SK-N-MC (cell line): ENCODE results near the gene BATF3.
"Not testable (repeated sequence)": the region's sequence is repeated elsewhere in the genome, so short reads cannot be mapped to it uniquely, and the experiment has no call there.

Experiments used
- DNase-seq: peaks from one replicate; pipeline ENCODE4 v3.0.0-alpha.2; 2011; ENCODE audit warnings: low read depth, low spot score
- H3K27ac ChIP-seq: fragments of 200-600 bp; sonication (generic); 2 replicates; pipeline ENCODE4 v1.5.1; 2016; ENCODE audit warnings: mixed run types
- H3K36me3 ChIP-seq: fragments of 200-600 bp; sonication (generic); 2 replicates; pipeline ENCODE4 v1.6.1; 2017; ENCODE audit warnings: antibody characterized with exemption, low read length, mixed read lengths; ENCODE audit not compliant: insufficient read depth
- H3K4me3 ChIP-seq: fragments of 200-600 bp; sonication (generic); 2 replicates; pipeline ENCODE4 v1.5.1; 2016
- H3K9ac ChIP-seq: fragments of 200-600 bp; sonication (generic); 2 replicates; pipeline ENCODE4 v1.8.0; 2017; ENCODE audit warnings: mixed run types, mixed read lengths; ENCODE audit not compliant: insufficient read length
- H3K9me3 ChIP-seq: fragments of 200-600 bp; sonication (generic); 2 replicates; pipeline ENCODE4 v1.6.1; 2017; ENCODE audit warnings: low read depth, mild to moderate bottlenecking, antibody characterized with exemption, low read length, moderate library complexity, mixed read lengths
- EZH2 ChIP-seq: fragments of 200-600 bp; sonication (generic); IDR thresholded peaks from one replicate; pipeline ENCODE4 v1.6.1; 2017; ENCODE audit warnings: antibody characterized with exemption
- FOXP2 ChIP-seq: optimal IDR thresholded peaks from 2 replicates; pipeline ENCODE3; 2011; ENCODE audit warnings: mild to moderate bottlenecking, moderate library complexity; ENCODE audit not compliant: insufficient read depth; ENCODE audit errors: extremely low read length, control extremely low read depth
- POLR2AphosphoS5 ChIP-seq: IDR thresholded peaks from 2 replicates; pipeline ENCODE4 v1.6.1; 2012; ENCODE audit warnings: mild to moderate bottlenecking, low read depth, low read length, borderline replicate concordance

The BATF3 gene

DNA sequence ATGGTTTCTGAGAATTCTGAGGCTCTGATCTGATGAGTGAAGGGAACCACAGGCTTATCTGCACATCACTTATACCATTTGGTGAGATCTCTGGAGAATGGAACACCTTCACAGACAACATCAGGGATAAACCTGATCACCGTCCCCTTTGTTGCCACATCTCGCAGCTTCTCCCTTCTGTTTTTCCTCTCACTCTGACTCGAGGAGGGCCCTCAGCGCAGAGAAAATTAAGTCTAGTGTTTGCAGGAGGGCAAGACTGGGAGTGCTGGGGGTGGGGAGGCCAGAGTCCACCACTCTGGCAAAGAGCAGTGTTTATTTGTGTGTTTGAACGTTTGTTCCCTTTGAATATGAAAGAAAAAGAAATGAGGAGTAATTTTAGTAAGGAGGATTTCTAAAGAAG, 29.0 kb upstream of the BATF3 start:
- DNase-seq = no peak
- Histone ChIP-seq H3K9ac (no peak overlapping the region), H3K27ac (no peak overlapping the region), H3K36me3 (no peaks in the 10 kb centered on the region), H3K4me3 (no peak overlapping the region), H3K9me3 (no peaks in the 10 kb centered on the region)
- TF ChIP-seq EZH2 (no peak), POLR2AphosphoS5 (no peak), FOXP2 (no peak)

GRCh38 chr1:212727386-212728181, 27.9 kb upstream of the BATF3 start:
- H3K36me3 ChIP-seq = no peaks in the 10 kb centered on the region
- H3K9ac ChIP-seq = no peak overlapping the region
- H3K4me3 ChIP-seq = no peak overlapping the region
- H3K9me3 ChIP-seq = no peaks in the 10 kb centered on the region
- no peak overlapping the region for H3K27ac ChIP-seq
- no peak for DNase-seq
- no peak for TF ChIP-seq POLR2AphosphoS5
- TF ChIP-seq EZH2 = no peak
- TF ChIP-seq FOXP2 = no peak

DNA sequence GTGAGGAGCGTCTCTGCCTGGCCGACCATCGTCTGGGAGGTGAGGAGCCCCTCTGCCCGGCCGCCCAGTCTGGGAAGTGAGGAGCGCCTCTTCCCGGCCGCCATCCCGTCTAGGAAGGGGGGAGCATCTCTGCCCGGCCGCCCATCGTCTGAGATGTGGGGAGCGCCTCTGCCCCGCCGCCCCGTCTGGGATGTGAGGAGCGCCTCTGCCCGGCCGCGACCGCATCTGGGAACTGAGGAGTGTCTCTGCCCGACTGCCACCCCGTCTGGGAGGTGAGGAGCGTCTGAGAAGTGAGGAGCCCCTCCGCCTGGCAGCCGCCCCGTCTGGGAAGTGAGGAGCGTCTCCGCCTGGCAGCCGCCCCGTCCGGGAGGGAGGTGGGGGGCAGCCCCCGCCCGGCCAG, 25.0 kb upstream of the BATF3 start:
- H3K9ac ChIP-seq, H3K4me3 ChIP-seq, H3K27ac ChIP-seq, DNase-seq, H3K36me3 ChIP-seq, H3K9me3 ChIP-seq: not testable (repeated sequence)

DNA sequence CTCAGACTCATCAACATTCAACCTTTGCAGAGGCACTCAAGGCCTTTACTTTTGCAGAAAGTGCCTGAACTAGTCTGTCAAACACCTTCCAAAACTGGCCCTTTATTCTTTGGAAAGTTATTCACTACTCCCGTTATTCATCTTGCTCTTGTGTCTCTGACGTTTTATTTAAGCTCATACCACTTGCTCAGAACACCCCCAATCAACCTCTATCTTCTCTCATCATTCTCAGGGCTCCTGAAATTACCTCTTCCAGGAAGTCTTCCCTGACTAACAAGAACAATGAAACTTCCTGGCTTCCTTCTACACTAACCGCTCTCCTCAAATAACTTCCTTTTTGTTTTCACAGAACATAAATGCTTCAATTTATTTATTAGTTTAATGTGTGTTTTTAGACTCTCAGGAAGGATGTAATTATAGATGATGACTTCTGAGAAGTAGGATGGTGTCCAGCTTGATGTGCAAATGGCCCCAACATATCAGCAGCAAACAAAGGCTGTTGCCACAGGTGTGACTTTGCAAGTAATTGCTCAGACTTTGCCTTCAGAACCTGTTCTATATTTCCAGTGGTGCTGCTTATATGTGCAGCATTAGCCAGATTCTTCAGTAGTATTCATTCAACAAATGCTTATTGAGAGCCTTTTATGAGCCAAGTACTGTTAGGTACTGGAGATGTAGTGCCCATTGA, 22.8 kb upstream of the BATF3 start:
- no peaks in the 10 kb centered on the region for H3K36me3 ChIP-seq
- H3K27ac ChIP-seq = no peak overlapping the region
- TF ChIP-seq EZH2 (no peak), POLR2AphosphoS5 (no peak), FOXP2 (no peak)
- H3K9ac ChIP-seq = no peak overlapping the region
- no peak for DNase-seq
- no peak overlapping the region for H3K4me3 ChIP-seq
- no peaks in the 10 kb centered on the region for H3K9me3 ChIP-seq

- H3K27ac ChIP-seq = no peak overlapping the region
- no peak for DNase-seq
- no peak overlapping the region for H3K9ac ChIP-seq
- H3K36me3 ChIP-seq = no peaks in the 10 kb centered on the region
- H3K9me3 ChIP-seq = no peaks in the 10 kb centered on the region
- no peak for TF ChIP-seq POLR2AphosphoS5
- TF ChIP-seq EZH2 = no peak
- no peak for TF ChIP-seq FOXP2
- H3K4me3 ChIP-seq = no peak overlapping the region
These were observed 22.0 kb upstream of the BATF3 start for GRCh38 chr1:212721388-212722247.

DNA sequence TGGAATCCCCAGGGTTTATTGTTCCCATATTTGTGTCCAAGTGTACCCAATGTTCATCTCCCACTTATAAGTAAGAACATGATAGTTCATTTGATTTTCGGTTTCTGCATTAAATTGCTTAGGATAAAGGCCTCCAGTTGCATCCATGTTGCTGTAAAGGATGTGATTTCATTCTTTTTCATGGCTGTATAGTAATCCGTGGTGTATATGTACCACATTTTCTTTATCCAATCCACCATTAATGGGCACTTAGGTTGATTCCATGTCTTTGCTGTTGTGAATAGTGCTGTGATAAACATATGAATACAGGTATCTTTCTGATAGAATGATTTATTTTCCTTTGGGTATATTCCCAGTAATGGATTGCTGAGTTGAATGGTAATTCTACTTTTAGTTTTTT, 20.0 kb upstream of the BATF3 start:
- no peaks in the 10 kb centered on the region for H3K36me3 ChIP-seq
- TF ChIP-seq POLR2AphosphoS5 (no peak), FOXP2 (no peak), EZH2 (no peak)
- no peak overlapping the region for H3K4me3 ChIP-seq
- H3K9ac ChIP-seq = no peak overlapping the region
- H3K27ac ChIP-seq = no peak overlapping the region
- no peaks in the 10 kb centered on the region for H3K9me3 ChIP-seq
- no peak for DNase-seq

GRCh38 chr1:212718499-212718898, 18.9 kb upstream of the BATF3 start:
- Histone ChIP-seq H3K9me3 (no peaks in the 10 kb centered on the region), H3K4me3 (no peak overlapping the region), H3K27ac (no peak overlapping the region), H3K9ac (no peak overlapping the region), H3K36me3 (no peaks in the 10 kb centered on the region)
- no peak for DNase-seq
- no peak for TF ChIP-seq EZH2
- no peak for TF ChIP-seq POLR2AphosphoS5
- no peak for TF ChIP-seq FOXP2

- no peak for DNase-seq
- TF ChIP-seq POLR2AphosphoS5 = no peak
- no peak for TF ChIP-seq EZH2
- TF ChIP-seq FOXP2 = no peak
- no peak overlapping the region for H3K9ac ChIP-seq
- no peak overlapping the region for H3K4me3 ChIP-seq
- no peak overlapping the region for H3K27ac ChIP-seq
- no peaks in the 10 kb centered on the region for H3K9me3 ChIP-seq
- no peaks in the 10 kb centered on the region for H3K36me3 ChIP-seq
These were observed 16.5 kb upstream of the BATF3 start for GRCh38 chr1:212716161-212716560.
